HFFc6 (cell line): ENCODE measurements around the gene ZNF773. TPM values are rescaled to one million over a fixed set of nuclear protein-coding genes. Genes with fewer than 3 reads are reported as not detected.
"Not testable (repeated sequence)": the region's sequence is repeated elsewhere in the genome, so short reads cannot be mapped to it uniquely, and the experiment has no call there.

Experiments
- DNase-seq: peaks from one replicate; pipeline ENCODE4 v3.0.0-alpha.2; 2018
- H3K27ac Mint-ChIP-seq: 2 replicates; pipeline ENCODE4 v1.8.0; 2020; ENCODE audit warnings: mild to moderate bottlenecking, mixed read lengths
- H3K27me3 Mint-ChIP-seq: 2 replicates; pipeline ENCODE4 v1.8.0; 2021; ENCODE audit warnings: mild to moderate bottlenecking, moderate library complexity, mixed read lengths; ENCODE audit not compliant: insufficient read depth
- H3K36me3 Mint-ChIP-seq: 2 replicates; pipeline ENCODE4 v1.8.0; 2021; ENCODE audit warnings: low read depth, mixed read lengths
- H3K4me1 Mint-ChIP-seq: 2 replicates; pipeline ENCODE4 v1.8.0; 2020; ENCODE audit warnings: low read depth, mixed read lengths
- H3K4me3 Mint-ChIP-seq: 2 replicates; pipeline ENCODE4 v1.8.0; 2020; ENCODE audit warnings: mild to moderate bottlenecking, moderate library complexity, mixed read lengths
- H3K9me3 Mint-ChIP-seq: 2 replicates; pipeline ENCODE4 v1.8.0; 2020; ENCODE audit warnings: mild to moderate bottlenecking, mixed read lengths
- total RNA-seq, 6 experiments: library from RNA; stranded (reverse); fragmentation: NEBNext Ultra II Directional; extraction: Animal tissue kit (Norgen Biotek cat#: 25700); gene quantifications; 2 replicates in 1 of 6; 3 replicates in 5 of 6; pipeline ENCODE4 v1.2.3, GENCODE V29; 2021
- TF ChIP-seq, protein P1 (sequence below): fragments of 200-600 bp; sonication (generic); IDR thresholded peaks from 2 replicates; pipeline ENCODE4 v1.5.0; 2021; ENCODE audit warnings: antibody characterized with exemption, mild to moderate bottlenecking

Gene ZNF773
- total RNA-seq, 6 experiments from 2014 or later = 5.7 to 8.0 (median 6.8) TPM

DNA sequence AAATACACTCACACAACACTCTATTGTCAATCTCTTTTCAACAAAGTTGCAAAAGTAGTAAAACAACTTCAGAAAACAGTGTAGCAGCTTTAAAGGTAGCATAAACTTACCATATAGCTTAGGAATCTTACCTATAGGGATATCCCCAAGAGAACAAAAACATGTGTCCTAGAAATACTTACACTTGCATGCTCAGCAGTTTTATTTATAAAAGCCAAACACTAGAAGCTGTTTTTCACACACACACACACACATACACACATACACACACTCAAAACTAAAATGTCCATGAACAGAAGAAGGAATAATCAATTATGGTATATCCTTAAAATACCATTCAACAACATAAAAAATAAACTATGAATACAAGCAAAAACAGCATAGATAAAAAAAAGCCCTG, 11.7 kb downstream of the ZNF773 start:
- Mint-ChIP-seq H3K4me1 (no peaks in the 10 kb centered on the region), H3K36me3 (peaks cover 84% of the 10 kb centered on the region), H3K27me3 (no peaks in the 10 kb centered on the region), H3K4me3 (no peak overlapping the region), H3K27ac (no peak overlapping the region), H3K9me3 (peaks cover 72% of the 10 kb centered on the region)
- TF ChIP-seq, protein P1, sequence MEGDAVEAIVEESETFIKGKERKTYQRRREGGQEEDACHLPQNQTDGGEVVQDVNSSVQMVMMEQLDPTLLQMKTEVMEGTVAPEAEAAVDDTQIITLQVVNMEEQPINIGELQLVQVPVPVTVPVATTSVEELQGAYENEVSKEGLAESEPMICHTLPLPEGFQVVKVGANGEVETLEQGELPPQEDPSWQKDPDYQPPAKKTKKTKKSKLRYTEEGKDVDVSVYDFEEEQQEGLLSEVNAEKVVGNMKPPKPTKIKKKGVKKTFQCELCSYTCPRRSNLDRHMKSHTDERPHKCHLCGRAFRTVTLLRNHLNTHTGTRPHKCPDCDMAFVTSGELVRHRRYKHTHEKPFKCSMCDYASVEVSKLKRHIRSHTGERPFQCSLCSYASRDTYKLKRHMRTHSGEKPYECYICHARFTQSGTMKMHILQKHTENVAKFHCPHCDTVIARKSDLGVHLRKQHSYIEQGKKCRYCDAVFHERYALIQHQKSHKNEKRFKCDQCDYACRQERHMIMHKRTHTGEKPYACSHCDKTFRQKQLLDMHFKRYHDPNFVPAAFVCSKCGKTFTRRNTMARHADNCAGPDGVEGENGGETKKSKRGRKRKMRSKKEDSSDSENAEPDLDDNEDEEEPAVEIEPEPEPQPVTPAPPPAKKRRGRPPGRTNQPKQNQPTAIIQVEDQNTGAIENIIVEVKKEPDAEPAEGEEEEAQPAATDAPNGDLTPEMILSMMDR = no peak
- DNase-seq = no peak

DNA sequence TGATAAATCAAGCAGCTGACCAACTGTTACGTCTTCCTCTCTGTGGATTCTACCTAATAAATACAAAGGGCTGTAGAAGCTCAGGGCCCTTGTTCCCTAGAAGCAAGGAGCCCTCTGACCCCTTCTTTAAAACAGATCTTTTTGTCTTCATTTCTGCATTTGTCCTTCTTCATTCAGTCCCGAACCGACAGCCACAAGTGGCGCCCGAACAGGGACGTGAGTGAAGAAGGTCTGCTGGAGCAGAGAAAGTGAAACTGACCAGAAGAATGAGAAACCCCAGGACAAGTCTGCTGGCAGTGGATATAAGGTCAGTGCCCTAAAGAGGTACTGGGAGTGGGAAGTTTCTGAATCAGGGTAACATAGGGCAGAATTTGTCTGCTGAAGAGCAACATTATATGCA, 13.1 kb downstream of the ZNF773 start:
- DNase-seq = no peak
- Mint-ChIP-seq H3K9me3 (peaks cover 63% of the 10 kb centered on the region), H3K4me1 (no peaks in the 10 kb centered on the region), H3K27me3 (no peaks in the 10 kb centered on the region), H3K27ac (no peak overlapping the region), H3K4me3 (no peak overlapping the region), H3K36me3 (peaks cover 79% of the 10 kb centered on the region)
- TF ChIP-seq, protein P1 = no peak

DNA sequence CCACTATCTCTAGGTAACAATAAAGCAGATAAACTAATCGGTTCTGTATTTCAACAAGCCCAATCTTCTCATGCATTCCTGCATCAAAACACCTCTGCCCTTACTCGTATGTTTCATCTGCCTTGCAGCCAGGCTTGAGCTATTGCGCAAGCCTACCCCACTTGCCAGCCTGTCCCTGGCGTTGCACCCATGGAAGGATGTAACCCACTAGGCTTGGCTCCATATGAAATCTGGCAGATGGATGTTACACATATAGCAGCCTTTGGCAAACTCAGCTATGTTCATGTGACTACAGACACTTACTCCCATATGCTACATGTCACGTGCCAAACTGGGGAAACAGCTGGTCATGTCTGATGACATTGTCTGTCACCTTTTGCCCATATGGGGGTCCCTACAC, 15.5 kb downstream of the ZNF773 start:
- Mint-ChIP-seq H3K27ac (no peak overlapping the region), H3K9me3 (peaks cover 45% of the 10 kb centered on the region), H3K4me1 (no peaks in the 10 kb centered on the region), H3K4me3 (no peak overlapping the region), H3K27me3 (no peaks in the 10 kb centered on the region), H3K36me3 (peaks cover 60% of the 10 kb centered on the region)
- no peak for DNase-seq
- TF ChIP-seq, protein P1 = no peak

DNA sequence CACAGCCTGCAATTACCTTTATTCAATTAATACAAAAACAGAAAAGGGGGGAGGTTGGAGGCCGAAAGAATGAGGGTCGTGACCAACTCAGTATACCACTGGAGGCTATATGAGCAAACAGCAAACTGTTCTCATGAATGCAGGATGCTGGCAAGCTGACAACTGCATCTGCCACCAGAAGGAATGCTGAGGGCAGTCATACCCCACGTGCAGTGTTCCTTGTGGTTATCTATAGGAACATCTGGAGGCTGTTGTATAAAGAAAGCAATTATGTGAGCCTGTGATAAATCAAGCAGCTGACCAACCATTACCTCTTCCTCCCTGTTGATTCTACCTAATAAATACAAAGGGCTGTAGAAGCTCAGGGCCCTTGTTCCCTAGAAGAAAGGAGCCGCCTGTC, 18.3 kb downstream of the ZNF773 start:
- H3K27ac Mint-ChIP-seq, H3K27me3 Mint-ChIP-seq, H3K4me3 Mint-ChIP-seq, H3K4me1 Mint-ChIP-seq, DNase-seq: not testable (repeated sequence)
- H3K36me3 Mint-ChIP-seq = peaks cover 47% of the 10 kb centered on the region
- peaks cover 26% of the 10 kb centered on the region for H3K9me3 Mint-ChIP-seq

DNA sequence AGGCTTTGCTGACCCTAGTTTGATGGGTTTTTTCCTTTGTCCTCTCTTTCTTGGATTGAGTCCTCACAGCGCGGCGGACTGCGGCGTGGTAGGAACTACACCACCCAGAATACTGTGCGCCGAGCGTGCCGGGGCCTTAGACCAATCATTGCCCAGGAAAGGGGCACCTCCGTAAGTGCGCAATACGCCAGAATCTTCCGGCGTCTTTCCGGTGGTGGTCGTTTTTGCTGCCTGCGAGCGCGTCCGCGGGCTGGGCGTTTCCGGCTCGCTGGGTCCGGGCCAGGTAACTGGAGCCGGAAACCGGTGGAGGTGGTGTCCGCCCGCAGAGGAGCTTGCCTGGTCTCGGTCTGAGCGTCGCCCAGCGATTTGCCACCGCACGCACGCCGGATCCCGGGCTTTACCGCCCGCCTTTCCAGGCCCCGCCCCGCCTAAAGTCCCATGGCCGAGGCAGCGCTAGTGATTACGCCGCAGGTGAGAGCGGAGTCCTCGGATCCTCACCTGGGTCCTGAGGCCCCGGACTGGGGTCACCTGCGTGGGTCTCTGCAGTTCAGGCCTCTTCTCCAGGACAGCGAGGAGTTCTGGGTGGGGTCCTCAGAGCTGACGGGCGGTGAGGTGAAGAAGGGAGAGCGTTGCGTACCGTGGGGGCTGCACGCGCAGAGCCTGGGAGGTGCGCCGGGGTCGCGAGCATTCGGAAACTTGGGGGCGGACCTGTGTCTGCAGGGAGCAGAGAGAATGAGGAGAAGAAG, 27.6 kb downstream of the ZNF773 start, which contains the start of gene ZNF549:
Gene ZNF549, plus strand, starts transcription at position 221 of the 746 bp plus-strand sequence. Its CDS starts 218 bp downstream, at position 439.
- DNase-seq = peak; percentile 90
- peak within 1 kb of the TSS; percentile 96 for H3K4me3 Mint-ChIP-seq
- H3K9me3 Mint-ChIP-seq = peaks cover 28% of the 10 kb centered on the region
- peaks cover 18% of the 10 kb centered on the region for H3K4me1 Mint-ChIP-seq
- H3K36me3 Mint-ChIP-seq = peaks cover 33% of the 10 kb centered on the region
- H3K27me3 Mint-ChIP-seq = peaks cover 3% of the 10 kb centered on the region
- H3K27ac Mint-ChIP-seq = peak within 1 kb of the TSS; percentile 51
- TF ChIP-seq, protein P1 = no peak

DNA sequence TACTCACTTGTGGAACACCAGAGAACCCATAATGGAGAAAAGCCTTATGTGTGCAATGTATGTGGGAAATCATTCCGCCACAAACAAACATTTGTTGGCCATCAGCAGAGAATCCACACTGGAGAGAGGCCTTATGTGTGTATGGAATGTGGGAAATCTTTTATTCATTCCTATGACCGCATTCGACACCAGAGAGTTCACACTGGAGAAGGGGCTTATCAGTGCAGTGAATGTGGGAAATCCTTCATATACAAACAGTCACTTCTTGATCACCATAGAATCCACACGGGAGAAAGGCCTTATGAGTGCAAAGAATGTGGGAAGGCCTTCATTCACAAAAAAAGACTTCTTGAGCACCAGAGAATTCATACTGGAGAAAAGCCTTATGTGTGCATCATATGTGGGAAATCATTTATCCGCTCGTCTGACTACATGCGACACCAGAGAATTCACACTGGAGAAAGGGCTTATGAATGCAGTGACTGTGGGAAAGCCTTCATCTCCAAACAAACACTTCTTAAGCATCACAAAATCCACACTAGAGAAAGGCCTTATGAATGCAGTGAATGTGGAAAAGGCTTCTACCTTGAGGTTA, 38.3 kb downstream of the ZNF773 start:
- Mint-ChIP-seq H3K9me3 (peaks cover 98% of the 10 kb centered on the region), H3K27ac (no peak overlapping the region), H3K4me3 (no peak overlapping the region), H3K27me3 (no peaks in the 10 kb centered on the region; the same call in 1 of the 2 replicates), H3K4me1 (no peaks in the 10 kb centered on the region), H3K36me3 (peaks cover 94% of the 10 kb centered on the region)
- DNase-seq = no peak
- TF ChIP-seq, protein P1 = no peak
